ENCODE data around the gene CLDN7.

DNA sequence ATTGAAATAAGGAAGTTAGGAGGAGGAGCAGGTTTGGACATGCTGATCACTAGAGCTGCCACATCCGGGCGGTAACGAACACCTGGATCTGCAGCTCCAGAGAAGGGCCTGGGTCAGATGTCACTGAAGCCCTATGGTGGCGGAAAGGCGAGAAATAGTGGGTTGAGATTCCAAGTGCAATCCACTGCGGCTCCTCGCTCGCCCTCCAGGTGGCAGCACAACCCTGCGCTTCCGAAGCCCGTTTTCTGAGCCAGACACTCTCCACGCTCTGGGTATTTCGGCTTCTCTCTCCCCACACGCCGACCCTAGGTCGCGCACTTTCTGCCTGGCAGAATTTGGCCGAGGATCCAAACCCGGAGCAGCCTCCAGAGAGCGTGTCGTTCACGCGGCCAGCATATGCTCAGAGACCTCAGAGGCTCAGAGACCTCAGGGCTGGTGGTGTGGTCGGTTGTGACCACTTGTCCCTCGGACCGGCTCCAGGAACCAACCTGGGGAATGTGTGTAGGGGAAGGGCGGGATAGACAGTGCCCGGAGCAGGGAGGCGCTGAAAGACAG is 18.3 kb upstream of the CLDN7 start:
- no peak for TF ChIP-seq EP300 (IDR thresholded peaks at IDR 0.05)
- TF ChIP-seq, protein P1, sequence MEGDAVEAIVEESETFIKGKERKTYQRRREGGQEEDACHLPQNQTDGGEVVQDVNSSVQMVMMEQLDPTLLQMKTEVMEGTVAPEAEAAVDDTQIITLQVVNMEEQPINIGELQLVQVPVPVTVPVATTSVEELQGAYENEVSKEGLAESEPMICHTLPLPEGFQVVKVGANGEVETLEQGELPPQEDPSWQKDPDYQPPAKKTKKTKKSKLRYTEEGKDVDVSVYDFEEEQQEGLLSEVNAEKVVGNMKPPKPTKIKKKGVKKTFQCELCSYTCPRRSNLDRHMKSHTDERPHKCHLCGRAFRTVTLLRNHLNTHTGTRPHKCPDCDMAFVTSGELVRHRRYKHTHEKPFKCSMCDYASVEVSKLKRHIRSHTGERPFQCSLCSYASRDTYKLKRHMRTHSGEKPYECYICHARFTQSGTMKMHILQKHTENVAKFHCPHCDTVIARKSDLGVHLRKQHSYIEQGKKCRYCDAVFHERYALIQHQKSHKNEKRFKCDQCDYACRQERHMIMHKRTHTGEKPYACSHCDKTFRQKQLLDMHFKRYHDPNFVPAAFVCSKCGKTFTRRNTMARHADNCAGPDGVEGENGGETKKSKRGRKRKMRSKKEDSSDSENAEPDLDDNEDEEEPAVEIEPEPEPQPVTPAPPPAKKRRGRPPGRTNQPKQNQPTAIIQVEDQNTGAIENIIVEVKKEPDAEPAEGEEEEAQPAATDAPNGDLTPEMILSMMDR (IDR thresholded peaks at IDR 0.05) = peak in 3 of 4 experiments; percentile 97 to 99 (median 98)
- TF ChIP-seq POLR2A (IDR thresholded peaks at IDR 0.05) = no peak

Measured in gastroesophageal sphincter (tissue), 3 donors.